ENCODE data around the gene OSCP1.
"Not testable (repeated sequence)": the region's sequence is repeated elsewhere in the genome, so short reads cannot be mapped to it uniquely, and the experiment has no call there.

Gene OSCP1

GRCh38 chr1:36450270-36450918 is at the start of gene OSCP1:
Gene OSCP1 (minus strand): TSS chr1:36450451. CDS start chr1:36450369, 82 bp downstream.
- FAIRE-seq = peak; percentile 71

GRCh38 chr1:36497207-36497606 is 47.0 kb upstream of the OSCP1 start:
- FAIRE-seq = no peak

GRCh38 chr1:36494971-36495370 is 44.7 kb upstream of the OSCP1 start:
- no peak for FAIRE-seq

- FAIRE-seq = no peak
Measured at GRCh38 chr1:36493524-36493923, 43.3 kb upstream of the OSCP1 start.

- no peak for FAIRE-seq
Measured at GRCh38 chr1:36492491-36492890, 42.2 kb upstream of the OSCP1 start.

GRCh38 chr1:36489258-36490051 is 39.2 kb upstream of the OSCP1 start:
- FAIRE-seq = not testable (repeated sequence)

GRCh38 chr1:36487906-36488305 is 37.7 kb upstream of the OSCP1 start:
- FAIRE-seq = no peak

- not testable (repeated sequence) for FAIRE-seq
Measured at GRCh38 chr1:36487336-36487725, 37.1 kb upstream of the OSCP1 start.

GRCh38 chr1:36486439-36487335 is 36.4 kb upstream of the OSCP1 start:
- FAIRE-seq = no peak

GRCh38 chr1:36486093-36486438 is 35.8 kb upstream of the OSCP1 start:
- FAIRE-seq = no peak

GRCh38 chr1:36484099-36484498 is 33.8 kb upstream of the OSCP1 start:
- no peak for FAIRE-seq

GRCh38 chr1:36482724-36483388 is 32.6 kb upstream of the OSCP1 start, which contains the start of gene CSF3R:
Gene CSF3R (minus strand): TSS chr1:36482913. CDS start chr1:36479496, 3,417 bp downstream.
- FAIRE-seq = no peak

GRCh38 chr1:36481771-36482723 is 31.8 kb upstream of the OSCP1 start:
- no peak for FAIRE-seq

- no peak for FAIRE-seq
Measured at GRCh38 chr1:36481091-36481490, 30.8 kb upstream of the OSCP1 start.

GRCh38 chr1:36480161-36480560 is 29.9 kb upstream of the OSCP1 start:
- FAIRE-seq = no peak

GRCh38 chr1:36479505-36480051 is 29.3 kb upstream of the OSCP1 start:
- no peak for FAIRE-seq

GRCh38 chr1:36477615-36478014 is 27.4 kb upstream of the OSCP1 start:
- not testable (repeated sequence) for FAIRE-seq

GRCh38 chr1:36476945-36477344 is 26.7 kb upstream of the OSCP1 start:
- FAIRE-seq = no peak

- FAIRE-seq = no peak
Measured at GRCh38 chr1:36475910-36476604, 25.8 kb upstream of the OSCP1 start.

GRCh38 chr1:36475341-36475740 is 25.1 kb upstream of the OSCP1 start:
- no peak for FAIRE-seq

GRCh38 chr1:36472656-36473055 is 22.4 kb upstream of the OSCP1 start:
- FAIRE-seq = no peak

Data from TTC549 (cell line).